Right renal pelvis (tissue), 4 donors: Measurements from ENCODE around the gene MASP2. TPM values are rescaled to one million over a fixed set of nuclear protein-coding genes. Genes with fewer than 3 reads are reported as not detected.
"Not testable (repeated sequence)": the region's sequence is repeated elsewhere in the genome, so short reads cannot be mapped to it uniquely, and the experiment has no call there.

Source experiments
- DNase-seq, 4 donors: peaks; one replicate each; pipeline ENCODE4 v3.0.0-alpha.2; 2013; ENCODE audit warnings: low read depth in 4 of 4, low spot score in 3 of 4, missing footprints in 1 of 4
- polyA plus RNA-seq, 4 donors: library from polyadenylated mRNA; unstranded; fragments of 120-200 nt; gene quantifications; one replicate each; pipeline ENCODE4 v1.2.1, GENCODE V29; 2013; ENCODE audit not compliant: insufficient read length in 4 of 4

The MASP2 gene
- 1 to 10 TPM; 2.6 to 6.0 (median 3.9) TPM for polyA plus RNA-seq

- no peak for DNase-seq
These were observed at the start of gene MASP2 for GRCh38 chr1:11046625-11047365. MASP2 (minus strand) TSS chr1:11047239; CDS start chr1:11047207, 32 bp downstream.

GRCh38 chr1:11083784-11084183, 36.7 kb upstream of the MASP2 start:
- DNase-seq, result not testable (repeated sequence)

- no peak for DNase-seq
These were observed 33.9 kb upstream of the MASP2 start for GRCh38 chr1:11080931-11081330.

- DNase-seq, result no peak
These were observed 31.6 kb upstream of the MASP2 start for GRCh38 chr1:11078631-11079030.

- not testable (repeated sequence) for DNase-seq
These were observed 26.4 kb upstream of the MASP2 start for GRCh38 chr1:11073398-11073797.

- no peak for DNase-seq
These were observed 25.3 kb upstream of the MASP2 start for GRCh38 chr1:11072216-11072917.

- DNase-seq, result no peak
These were observed 24.6 kb upstream of the MASP2 start for GRCh38 chr1:11071463-11072215.

- no peak for DNase-seq
These were observed 23.8 kb upstream of the MASP2 start for GRCh38 chr1:11070876-11071275.

GRCh38 chr1:11068600-11069473, 21.8 kb upstream of the MASP2 start:
- DNase-seq, result no peak

GRCh38 chr1:11067716-11068599, 20.9 kb upstream of the MASP2 start:
- no peak for DNase-seq

GRCh38 chr1:11065796-11066195, 18.8 kb upstream of the MASP2 start:
- no peak for DNase-seq

- DNase-seq, result no peak
These were observed 17.9 kb upstream of the MASP2 start for GRCh38 chr1:11064942-11065341.

- not testable (repeated sequence) for DNase-seq
These were observed 17.0 kb upstream of the MASP2 start for GRCh38 chr1:11063937-11064537.

GRCh38 chr1:11062965-11063401, 15.9 kb upstream of the MASP2 start:
- DNase-seq, result no peak

- no peak for DNase-seq
These were observed 14.8 kb upstream of the MASP2 start for GRCh38 chr1:11061652-11062365.

GRCh38 chr1:11059968-11060830, 13.2 kb upstream of the MASP2 start, which contains the start of gene SRM:
SRM (minus strand) TSS chr1:11060018; CDS start chr1:11059943, 75 bp downstream.
- peak; percentile 74 to 84 (median 80) for DNase-seq
